Body of pancreas (tissue), 4 donors: ENCODE results near the gene BANF2.

Experiments used
- CTCF ChIP-seq, 7 experiments: fragments of 450-650 bp in 4 of 7; fragments of 200-600 bp in 3 of 7; sonication (generic) in 3 of 7; IDR thresholded peaks; one replicate each; pipeline ENCODE4 v1.5.1; 2016 to 2019; ENCODE audit warnings: antibody characterized with exemption in 7 of 7
- POLR2A ChIP-seq, 3 donors: fragments of 450-650 bp; IDR thresholded peaks; one replicate each; pipeline ENCODE4 v1.6.1; 2016; ENCODE audit warnings: antibody characterized with exemption in 3 of 3, mild to moderate bottlenecking in 2 of 3

DNA sequence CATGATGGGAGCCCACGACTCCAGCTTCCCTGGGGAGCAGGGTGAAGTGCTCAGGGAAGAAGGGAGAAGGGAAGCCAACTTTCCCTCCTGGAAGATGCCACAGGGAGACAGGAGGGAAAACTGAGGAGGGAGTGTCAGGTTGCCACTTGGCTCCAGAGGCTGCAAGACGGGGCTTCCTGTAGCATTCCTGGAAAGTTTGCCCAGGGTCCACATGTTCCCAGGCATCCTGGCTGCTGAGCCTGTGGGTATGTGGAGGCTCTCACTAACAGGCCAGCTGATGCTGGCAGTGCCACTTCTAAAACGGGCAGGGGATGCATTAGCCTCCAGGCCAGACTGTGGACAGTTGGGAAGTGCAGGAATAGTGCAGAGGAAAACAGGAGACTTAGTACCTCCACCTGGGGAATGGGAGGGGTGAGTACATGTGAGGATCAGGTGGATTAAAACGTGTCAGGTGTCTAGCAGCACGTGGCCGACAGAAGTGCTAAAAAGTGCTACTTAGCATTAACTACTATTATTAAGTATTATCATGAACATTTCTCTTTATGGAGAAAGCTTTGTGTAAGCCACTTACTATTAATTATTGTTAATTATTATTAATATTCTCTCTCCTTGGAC, 33.2 kb downstream of the BANF2 start:
- TF ChIP-seq CTCF (IDR thresholded peaks at IDR 0.05) (no peak), POLR2A (IDR thresholded peaks at IDR 0.05) (no peak)
